SK-N-MC (cell line): ENCODE results near the gene NAB2.

Experiments used
- EZH2 ChIP-seq: fragments of 200-600 bp; sonication (generic); IDR thresholded peaks from one replicate; pipeline ENCODE4 v1.6.1; 2017; ENCODE audit warnings: antibody characterized with exemption
- POLR2AphosphoS5 ChIP-seq: IDR thresholded peaks from 2 replicates; pipeline ENCODE4 v1.6.1; 2012; ENCODE audit warnings: mild to moderate bottlenecking, low read depth, low read length, borderline replicate concordance

DNA sequence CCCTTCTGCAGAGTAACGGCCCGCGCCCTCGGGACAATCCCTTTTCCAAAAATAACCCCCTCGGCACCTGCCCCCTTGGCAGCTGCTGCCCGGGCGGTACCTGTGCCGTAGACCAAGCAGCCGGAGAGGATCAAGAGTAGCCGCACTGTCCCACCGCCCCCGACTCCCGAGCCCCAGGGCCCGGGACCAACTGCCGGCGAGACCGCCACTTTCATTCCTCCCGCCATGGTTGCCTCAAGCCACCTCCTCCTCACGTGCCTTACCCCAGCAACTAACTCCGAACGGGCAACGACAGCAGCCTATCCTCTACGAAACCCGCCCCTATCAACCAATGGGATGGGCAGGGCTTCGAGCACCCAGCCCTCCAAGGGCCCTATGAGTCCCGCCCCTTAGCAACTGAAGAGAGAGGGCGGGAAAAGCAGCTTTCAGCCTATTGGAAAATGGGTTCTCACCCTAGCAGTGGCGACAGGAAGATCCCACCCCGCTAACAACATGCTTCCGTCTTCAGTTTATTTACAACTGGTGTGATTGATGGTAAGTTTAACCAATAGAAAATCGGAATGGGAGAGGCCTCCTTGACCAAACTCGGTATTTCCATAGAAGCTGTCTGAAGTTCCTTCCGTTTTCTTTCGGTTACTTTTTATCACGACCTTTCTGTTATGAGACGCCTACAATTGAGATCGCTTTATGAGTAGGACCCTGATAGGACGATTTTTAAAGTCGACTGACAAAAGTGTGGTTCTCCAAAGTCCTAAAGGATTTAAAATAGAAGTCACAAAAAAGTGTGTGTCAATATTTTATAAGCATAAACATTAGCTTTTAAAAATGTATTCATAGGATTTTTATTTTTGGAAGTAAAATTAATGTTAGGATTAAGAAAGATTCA is 10.2 kb upstream of the NAB2 start, which contains the start of gene NEMP1:
- TF ChIP-seq EZH2 (no peak), POLR2AphosphoS5 (peak; percentile 81)
